AG10803 (cell line): ENCODE data around the gene SLC34A1.

Source experiments
- DNase-seq: peaks from one replicate; pipeline ENCODE4 v3.0.0; 2010; ENCODE audit warnings: low read depth
- H3K4me3 ChIP-seq: 2 replicates; pipeline ENCODE4 v1.5.1; 2011; ENCODE audit warnings: mild to moderate bottlenecking, low read length, control low read depth
- TF ChIP-seq, protein P1 (sequence below): conservative IDR thresholded peaks from 2 replicates; pipeline ENCODE4 v1.5.1; 2011; ENCODE audit warnings: mild to moderate bottlenecking, low read length, control low read depth, inconsistent platforms

The SLC34A1 gene

DNA sequence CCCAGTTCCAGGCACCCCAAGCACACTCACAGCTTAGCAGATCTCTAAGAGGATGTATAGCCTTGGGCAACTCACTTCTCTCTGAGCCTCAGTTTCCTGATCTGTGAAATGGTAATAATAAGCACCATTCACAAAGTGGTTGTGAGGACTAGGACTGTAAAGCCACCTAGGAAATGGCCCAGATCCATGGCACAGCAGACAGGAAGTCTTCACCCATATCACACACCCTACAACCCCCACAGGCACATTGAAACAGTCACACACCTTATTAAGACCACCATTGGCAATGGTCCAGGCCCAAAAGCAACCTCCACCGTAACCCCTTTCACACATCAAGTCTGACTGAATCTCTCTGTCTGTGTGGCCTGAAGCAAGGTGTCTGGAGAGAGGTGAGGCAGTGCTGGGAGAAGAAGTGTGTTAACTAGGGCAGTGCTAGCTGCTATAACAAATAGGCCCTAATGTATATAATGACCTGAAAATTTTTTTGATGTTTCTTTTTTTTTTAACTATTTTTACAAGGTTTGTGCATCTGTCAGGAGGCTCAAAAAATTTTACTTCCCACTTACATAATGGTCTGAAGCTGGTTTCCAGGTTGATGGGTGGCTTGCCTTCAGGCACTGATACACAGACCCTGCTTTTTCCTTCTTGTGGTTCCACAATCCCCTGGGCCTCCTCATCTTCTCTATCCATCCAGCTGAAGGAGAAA lies 28.9 kb upstream of the SLC34A1 start:
- no peak for DNase-seq
- H3K4me3 ChIP-seq, result no peak overlapping the region
- TF ChIP-seq, protein P1, sequence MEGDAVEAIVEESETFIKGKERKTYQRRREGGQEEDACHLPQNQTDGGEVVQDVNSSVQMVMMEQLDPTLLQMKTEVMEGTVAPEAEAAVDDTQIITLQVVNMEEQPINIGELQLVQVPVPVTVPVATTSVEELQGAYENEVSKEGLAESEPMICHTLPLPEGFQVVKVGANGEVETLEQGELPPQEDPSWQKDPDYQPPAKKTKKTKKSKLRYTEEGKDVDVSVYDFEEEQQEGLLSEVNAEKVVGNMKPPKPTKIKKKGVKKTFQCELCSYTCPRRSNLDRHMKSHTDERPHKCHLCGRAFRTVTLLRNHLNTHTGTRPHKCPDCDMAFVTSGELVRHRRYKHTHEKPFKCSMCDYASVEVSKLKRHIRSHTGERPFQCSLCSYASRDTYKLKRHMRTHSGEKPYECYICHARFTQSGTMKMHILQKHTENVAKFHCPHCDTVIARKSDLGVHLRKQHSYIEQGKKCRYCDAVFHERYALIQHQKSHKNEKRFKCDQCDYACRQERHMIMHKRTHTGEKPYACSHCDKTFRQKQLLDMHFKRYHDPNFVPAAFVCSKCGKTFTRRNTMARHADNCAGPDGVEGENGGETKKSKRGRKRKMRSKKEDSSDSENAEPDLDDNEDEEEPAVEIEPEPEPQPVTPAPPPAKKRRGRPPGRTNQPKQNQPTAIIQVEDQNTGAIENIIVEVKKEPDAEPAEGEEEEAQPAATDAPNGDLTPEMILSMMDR, result no peak

DNA sequence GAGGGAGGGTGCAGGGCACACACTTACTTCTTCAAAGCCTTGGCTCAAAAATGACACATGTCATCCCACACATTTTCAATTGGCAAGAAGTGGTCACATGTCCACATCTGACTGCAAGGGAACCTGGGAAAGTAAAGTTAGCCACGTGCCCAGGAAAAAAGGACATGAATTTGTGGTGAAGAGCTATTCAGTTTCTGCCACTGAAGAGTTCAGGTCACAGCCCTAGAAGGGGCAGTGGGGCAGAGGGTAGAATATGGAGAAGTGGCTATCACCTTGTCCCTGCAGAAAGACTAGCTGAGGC lies 28.4 kb upstream of the SLC34A1 start:
- no peak for DNase-seq
- no peak overlapping the region for H3K4me3 ChIP-seq
- TF ChIP-seq, protein P1, result no peak

DNA sequence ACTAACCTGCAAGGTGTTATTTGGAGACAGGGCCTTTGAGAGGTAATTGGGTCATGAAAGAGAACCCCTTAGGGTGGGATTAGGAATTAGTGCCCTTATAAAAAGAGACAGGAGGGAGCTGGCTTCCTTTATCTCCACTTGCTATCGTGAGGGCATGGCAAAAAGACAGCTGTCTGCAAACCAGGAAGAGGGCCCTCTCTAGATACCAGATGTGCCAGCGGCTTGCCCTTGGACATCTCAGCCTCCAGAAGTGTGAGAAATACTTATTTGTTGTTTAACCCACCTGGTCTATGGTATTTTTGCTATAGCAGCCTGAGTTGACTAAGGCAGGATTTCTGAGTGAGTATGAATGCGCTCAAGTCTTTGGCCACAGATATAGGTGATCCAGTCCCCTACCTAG lies 27.5 kb upstream of the SLC34A1 start:
- TF ChIP-seq, protein P1, result no peak
- DNase-seq, result no peak
- H3K4me3 ChIP-seq, result no peak overlapping the region

DNA sequence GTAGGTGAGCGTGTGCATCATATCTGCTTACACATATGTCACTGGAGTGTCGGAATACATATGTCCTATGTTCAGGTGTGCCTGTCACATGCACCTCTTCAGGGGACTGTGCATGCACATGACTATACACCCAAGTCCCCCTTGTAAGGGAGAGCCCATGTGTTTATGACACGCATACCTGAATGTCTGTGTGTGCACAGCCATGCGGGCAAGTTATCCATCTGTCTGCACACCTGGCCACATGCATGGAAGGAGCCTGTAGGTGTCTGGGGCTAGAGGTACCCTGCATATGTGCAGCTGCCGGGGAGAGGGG lies 27.1 kb upstream of the SLC34A1 start:
- DNase-seq, result no peak
- no peak overlapping the region for H3K4me3 ChIP-seq
- TF ChIP-seq, protein P1, result no peak

DNA sequence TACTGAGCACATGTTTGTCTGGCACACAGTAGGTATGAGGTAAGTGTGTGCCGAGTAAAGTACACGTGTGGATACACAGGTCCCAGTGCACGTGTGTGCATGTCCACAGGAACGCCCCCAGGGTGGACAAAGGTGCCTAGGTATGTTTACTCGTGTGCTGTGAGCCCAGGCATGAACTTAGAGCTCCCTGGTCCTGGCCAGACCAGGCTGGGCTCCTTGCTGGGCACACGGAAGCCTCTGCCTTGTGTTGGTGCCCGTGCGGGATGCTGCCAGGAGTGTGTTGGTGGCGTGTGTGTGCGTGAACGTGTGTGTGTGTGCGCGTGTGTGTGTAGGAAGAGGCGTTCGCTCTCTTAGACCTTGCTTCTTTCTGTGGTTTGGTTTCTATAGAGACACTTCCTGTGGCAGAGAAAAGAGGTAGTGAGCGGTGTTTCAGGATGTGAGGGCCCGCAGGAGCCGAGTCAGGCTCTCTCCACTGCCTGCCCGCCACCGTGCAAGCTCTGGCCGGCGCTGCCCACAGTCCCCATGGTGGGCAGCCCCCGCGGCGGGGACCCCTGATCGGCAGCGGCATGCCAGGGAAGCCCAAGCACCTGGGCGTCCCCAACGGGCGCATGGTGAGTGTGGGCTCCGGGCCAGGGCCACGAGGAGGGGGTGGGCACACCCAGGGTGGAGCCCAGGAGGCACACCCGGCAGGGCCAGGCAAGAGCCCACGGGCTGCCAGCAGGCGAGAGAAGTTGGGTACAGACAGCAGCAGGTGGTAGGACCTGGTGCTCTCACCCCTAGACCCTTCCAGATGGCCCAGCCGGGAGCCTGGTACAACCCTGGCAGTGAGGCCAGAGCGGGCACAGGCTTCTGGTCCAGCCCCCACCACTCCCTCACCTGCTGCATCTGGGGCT lies 26.5 kb upstream of the SLC34A1 start, which contains the start of gene RGS14:
Gene RGS14, plus strand, starts transcription at position 466 of the 893 bp plus-strand sequence. Its CDS starts 101 bp downstream, at position 567.
- H3K4me3 ChIP-seq, result no peak within 1 kb of the TSS
- DNase-seq, result peak; percentile 32
- TF ChIP-seq, protein P1, result no peak

DNA sequence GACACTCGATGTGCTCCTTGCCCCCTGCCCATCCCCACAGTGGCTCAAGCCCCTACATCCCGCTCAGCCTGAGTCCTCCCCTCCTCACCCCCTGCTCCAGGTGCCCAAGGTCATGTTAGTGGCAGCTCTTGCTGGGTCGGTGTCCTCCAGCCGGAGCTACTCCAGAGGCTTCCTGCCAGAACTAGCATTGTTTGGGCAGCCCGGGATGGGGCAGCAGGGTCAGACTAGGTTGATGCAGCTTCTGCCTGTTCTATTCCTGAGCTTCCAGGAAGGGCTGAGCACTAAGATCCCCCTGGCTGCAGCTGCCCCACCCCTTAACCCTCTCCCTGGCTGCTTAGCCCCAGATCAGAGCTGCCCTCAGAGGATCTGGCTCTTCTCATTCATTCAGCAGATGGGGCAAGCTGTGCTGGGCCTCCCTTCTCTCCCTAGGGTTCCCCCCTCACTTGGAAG lies 25.8 kb upstream of the SLC34A1 start:
- TF ChIP-seq, protein P1, result no peak
- DNase-seq, result no peak
- H3K4me3 ChIP-seq, result no peak overlapping the region

DNA sequence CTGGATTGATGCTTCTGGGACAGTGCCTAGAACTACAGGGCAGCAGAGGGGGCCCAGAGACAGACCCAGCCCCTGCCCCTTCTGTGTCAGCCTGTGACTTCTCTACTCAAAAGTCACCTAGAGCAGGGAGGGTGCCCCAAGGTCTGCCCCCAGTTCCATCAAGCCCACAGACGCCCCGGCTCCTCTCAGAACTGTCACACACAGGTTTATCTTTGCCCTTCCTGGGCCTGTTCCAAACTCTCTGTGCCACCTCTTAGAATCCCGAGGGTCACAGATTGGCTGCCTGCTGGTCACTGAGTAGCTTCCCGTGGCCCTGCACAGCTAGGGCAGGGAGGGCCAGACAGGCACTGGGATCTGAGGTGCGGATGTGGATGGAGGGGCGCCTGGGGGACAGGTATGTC lies 24.8 kb upstream of the SLC34A1 start:
- H3K4me3 ChIP-seq, result no peak overlapping the region
- DNase-seq, result no peak
- TF ChIP-seq, protein P1, result no peak
